T-cell (primary cell): Measurements from ENCODE around the gene BICDL2. TPM values are rescaled to one million over a fixed set of nuclear protein-coding genes. Genes with fewer than 3 reads are reported as not detected.

Experiments used
- ATAC-seq, 4 experiments: fragments of 200-7000 bp in 3 of 4; fragments of 150-1000 bp in 1 of 4; cut with Tn5 transposase; replicated peaks in 1 of 4; 1 replicate in 3 of 4; 2 replicates in 1 of 4; pipeline ENCODE4 v1.10.0; 2021; ENCODE audit warnings: moderate library complexity in 3 of 4, mild to moderate bottlenecking in 2 of 4, moderate number of reproducible peaks in 1 of 4
- CTCF ChIA-PET, 2 donors: fragments of 300-600 bp; sonication (Branson Sonifier 250); formaldehyde crosslinking; loops; one replicate each; lab custom pipeline; 2022; ENCODE audit warnings: antibody characterized with exemption in 2 of 2; lab: Charles Lee
- POLR2A ChIA-PET, 2 donors: fragments of 300-600 bp; sonication (Branson Sonifier 250); formaldehyde crosslinking; loops; one replicate each; lab custom pipeline; 2022; ENCODE audit warnings: antibody characterized with exemption in 2 of 2; lab: Charles Lee
- DNase-seq, 35 experiments: peaks; one replicate each; pipeline versions ENCODE4 v3.0.0 to v3.0.0-alpha.2; 2013 to 2023
- H3K27ac ChIP-seq: one replicate; pipeline ENCODE4 v1.5.1; 2013; ENCODE audit warnings: low read length
- H3K27me3 ChIP-seq, 2 experiments: replicated peaks in 1 of 2; 1 replicate in 1 of 2; 2 replicates in 1 of 2; pipeline versions ENCODE4 v1.6.1 to v1.7.0; 2013; ENCODE audit warnings: low read length in 1 of 2, mixed read lengths in 1 of 2; ENCODE audit not compliant: control insufficient read depth in 2 of 2, insufficient read depth in 2 of 2; ENCODE audit errors: extremely low read depth in 1 of 2
- H3K36me3 ChIP-seq, 2 donors: 1 replicate in 1 of 2; 2 replicates in 1 of 2; pipeline versions ENCODE4 v1.6.1 to v1.7.0; 2013; ENCODE audit warnings: low read length in 1 of 2; ENCODE audit not compliant: control insufficient read depth in 2 of 2, insufficient read depth in 1 of 2; ENCODE audit errors: extremely low read depth in 1 of 2
- H3K4me1 ChIP-seq, 2 experiments: 1 replicate in 1 of 2; 2 replicates in 1 of 2; pipeline versions ENCODE4 v1.6.1 to v1.7.0; 2013; ENCODE audit warnings: low read length in 2 of 2, mixed read lengths in 1 of 2; ENCODE audit not compliant: insufficient read depth in 2 of 2, control insufficient read depth in 1 of 2; ENCODE audit errors: extremely low read depth in 1 of 2
- H3K4me3 ChIP-seq, 2 donors: 1 replicate in 1 of 2; 2 replicates in 1 of 2; pipeline versions ENCODE4 v1.5.1 to v1.7.0; 2013; ENCODE audit warnings: mild to moderate bottlenecking in 2 of 2, low read length in 1 of 2, moderate library complexity in 1 of 2; ENCODE audit not compliant: control insufficient read depth in 1 of 2; ENCODE audit errors: extremely low read depth in 1 of 2
- H3K9me3 ChIP-seq: 2 replicates; pipeline ENCODE4 v1.7.0; 2013
- H3K27ac Mint-ChIP-seq, 2 donors: one replicate each; pipeline ENCODE4 v1.8.0; 2020 to 2021; ENCODE audit warnings: mild to moderate bottlenecking in 2 of 2, mixed read lengths in 2 of 2
- H3K27me3 Mint-ChIP-seq, 2 donors: one replicate each; pipeline ENCODE4 v1.8.0; 2021 to 2022; ENCODE audit warnings: mixed read lengths in 2 of 2
- H3K36me3 Mint-ChIP-seq: one replicate; pipeline ENCODE4 v1.8.0; 2021; ENCODE audit warnings: mixed read lengths
- H3K4me1 Mint-ChIP-seq, 3 donors: one replicate each; pipeline ENCODE4 v1.8.0; 2020 to 2022; ENCODE audit warnings: mixed read lengths in 3 of 3, mild to moderate bottlenecking in 1 of 3
- H3K4me3 Mint-ChIP-seq, 3 donors: one replicate each; pipeline ENCODE4 v1.8.0; 2020 to 2022; ENCODE audit warnings: mild to moderate bottlenecking in 3 of 3, mixed read lengths in 3 of 3, moderate library complexity in 3 of 3
- H3K9me3 Mint-ChIP-seq, 3 donors: one replicate each; pipeline ENCODE4 v1.8.0; 2020 to 2022; ENCODE audit warnings: mixed read lengths in 3 of 3
- WGBS: methylation state at CpG from one replicate; pipeline ENCODE4 v1.1.5; 2013; ENCODE audit warnings: missing lambda C conversion rate; ENCODE audit not compliant: insufficient coverage; 5-methylcytosine and 5-hydroxymethylcytosine counted together
- total RNA-seq, 35 experiments: library from RNA in 6 of 35; stranded (reverse) in 6 of 35; fragments of 120-200 nt in 1 of 35; gene quantifications; one replicate each; pipeline versions ENCODE4 v1.2.1 to v1.2.4 and lab custom pipeline; 2013 to 2026

BICDL2 gene
- total RNA-seq, 5 donors from 2014 or later (not counting 1 experiment from before 2014, with no cell fraction given), result 0.13 to 0.16 (median 0.15) TPM; not detected in 2

DNA sequence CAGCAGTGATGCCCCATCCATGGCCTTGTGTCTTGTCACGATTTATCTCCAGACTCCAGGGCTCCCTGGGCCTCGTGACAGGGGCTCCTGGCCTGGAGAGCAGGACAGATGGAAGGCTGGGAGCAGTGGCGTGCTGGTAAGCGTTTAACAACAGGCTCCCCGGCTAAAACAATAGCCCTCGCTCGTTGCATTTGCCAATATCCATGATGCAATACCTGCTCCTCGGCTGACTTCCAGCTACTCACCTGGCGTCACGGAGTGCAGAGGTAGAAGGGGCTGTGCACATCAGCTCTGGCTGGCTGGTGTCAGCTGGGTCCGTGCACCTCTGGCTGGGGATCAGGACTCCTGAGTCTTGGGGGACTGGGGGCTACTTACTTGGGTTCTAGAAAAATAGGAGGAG is 1.5 kb upstream of the BICDL2 start:
- no peak for DNase-seq
- H3K9me3 Mint-ChIP-seq, result no peaks in the 10 kb centered on the region
- Histone ChIP-seq H3K27ac (no peak overlapping the region), H3K4me1 (peaks cover 0 to 18% of the 10 kb centered on the region in 2 experiments), H3K9me3 (no peaks in the 10 kb centered on the region), H3K4me3 (no peak overlapping the region), H3K36me3 (no peaks in the 10 kb centered on the region), H3K27me3 (peaks cover 6 to 97% of the 10 kb centered on the region in 2 experiments)
- CTCF ChIA-PET, result no interaction called here
- H3K27ac Mint-ChIP-seq, result no peak overlapping the region
- peaks cover 42 to 78% of the 10 kb centered on the region in 2 donors for H3K27me3 Mint-ChIP-seq
- peaks cover 6 to 17% (median 16%) of the 10 kb centered on the region in 3 donors for H3K4me1 Mint-ChIP-seq
- WGBS, result 56% methylated on average over 8 of the region's 11 CpGs
- no peak for ATAC-seq
- POLR2A ChIA-PET, result no interaction called here
- no peak overlapping the region for H3K4me3 Mint-ChIP-seq
- no peaks in the 10 kb centered on the region for H3K36me3 Mint-ChIP-seq

DNA sequence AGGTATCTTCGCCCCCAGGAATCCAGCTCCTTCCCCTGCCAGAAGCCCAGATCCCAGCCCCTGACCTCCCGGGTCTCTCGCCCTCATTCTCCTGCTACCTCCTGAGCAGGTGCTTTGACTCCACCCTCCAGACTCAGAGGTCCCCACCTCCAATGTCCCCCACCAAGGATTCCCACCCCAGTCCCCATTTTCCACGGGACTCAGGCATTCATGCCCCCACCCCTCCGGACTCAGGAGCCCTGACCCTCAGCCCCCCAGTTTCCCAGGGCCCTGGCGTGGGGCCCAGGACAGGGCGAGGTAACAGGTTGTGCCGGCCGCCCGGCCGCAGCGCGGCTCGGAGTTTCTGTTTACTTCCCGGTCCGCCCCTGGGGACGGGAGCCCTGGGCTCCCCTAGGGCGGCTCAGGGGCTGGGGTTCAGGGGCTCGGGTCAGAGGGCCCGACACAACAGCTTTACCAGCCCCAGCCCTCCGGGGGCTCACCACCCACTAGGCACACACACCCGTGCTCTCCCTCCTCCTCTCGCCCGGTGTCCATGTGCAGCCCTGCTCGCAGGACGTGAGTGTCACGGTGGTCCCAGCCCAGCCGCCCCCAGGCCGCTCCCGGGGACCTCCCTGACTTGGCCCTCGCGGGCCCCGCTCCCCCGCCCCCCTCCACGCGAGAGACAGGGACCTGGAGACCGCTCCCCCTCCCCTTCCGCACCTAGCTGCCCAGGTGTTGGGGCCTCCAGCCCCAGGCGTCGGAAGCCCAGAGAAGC is 595 bp downstream of the BICDL2 start:
- no peaks in the 10 kb centered on the region for H3K9me3 ChIP-seq
- peaks cover 0 to 18% of the 10 kb centered on the region in 2 experiments for H3K4me1 ChIP-seq
- CTCF ChIA-PET, result interaction anchor here in 1 of 2 donors (0.6 to 1.0 kb wide), 2 partner anchors 8 kb away, joined by 4 to 5 read pairs; no protein-coding TSS in a partner anchor
- DNase-seq, result no peak
- WGBS, result 6% methylated on average over 29 of the region's 40 CpGs
- no peak overlapping the region for H3K27ac ChIP-seq
- H3K36me3 ChIP-seq, result no peaks in the 10 kb centered on the region
- H3K27me3 ChIP-seq, result peaks cover 10 to 95% of the 10 kb centered on the region in 2 experiments
- Mint-ChIP-seq H3K27ac (peak overlapping the region in 1 of 2 donors; percentile 43), H3K36me3 (no peaks in the 10 kb centered on the region), H3K9me3 (no peaks in the 10 kb centered on the region), H3K27me3 (peaks cover 53 to 80% of the 10 kb centered on the region in 2 donors), H3K4me1 (peaks cover 8 to 19% (median 17%) of the 10 kb centered on the region in 3 donors), H3K4me3 (peak overlapping the region in 1 of 3 donors; percentile 35)
- peak in 2 of 4 experiments; percentile 17 to 30 for ATAC-seq
- POLR2A ChIA-PET, result interaction anchor here (0.6 kb wide), 2 partner anchors 10 to 111 kb away, joined by 5 to 8 read pairs; no protein-coding TSS in a partner anchor
- H3K4me3 ChIP-seq, result peak overlapping the region in 1 of 2 donors; percentile 10

DNA sequence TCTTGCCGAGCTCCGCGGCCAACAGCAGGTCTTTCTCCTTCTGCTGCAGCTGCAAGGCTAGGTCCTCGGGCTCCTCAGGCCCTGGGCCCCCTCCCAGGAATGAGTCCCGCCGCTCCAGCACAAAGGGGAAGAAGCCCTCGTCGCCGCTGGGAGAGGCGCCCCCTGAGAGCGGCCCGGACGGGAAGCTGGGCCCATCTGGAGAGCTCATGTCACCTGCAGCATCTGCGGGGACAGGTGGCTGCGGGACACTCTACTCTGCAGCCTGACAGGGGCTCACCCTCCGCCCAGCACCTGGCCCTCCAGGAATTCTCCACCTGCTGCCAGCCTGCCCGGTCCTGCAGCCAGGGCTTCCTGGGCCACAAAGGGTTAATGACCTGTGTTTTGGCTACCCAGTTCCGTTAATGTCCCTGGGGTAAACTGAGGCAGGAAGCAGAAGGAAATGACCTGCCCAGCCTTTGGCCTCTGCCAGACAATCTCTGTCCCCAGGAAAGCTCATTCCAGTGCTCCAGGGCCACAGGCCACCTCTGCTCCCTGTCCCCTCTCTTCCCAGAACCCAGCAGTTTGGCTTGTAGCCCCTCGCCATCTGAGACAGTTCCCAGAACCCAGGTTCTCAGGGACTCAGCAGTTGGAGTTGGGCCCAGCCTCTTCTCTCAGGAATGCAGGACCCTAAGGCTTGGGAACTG is 1.3 kb downstream of the BICDL2 start:
- Mint-ChIP-seq H3K4me3 (peak overlapping the region in 1 of 3 donors; percentile 35), H3K27ac (peak overlapping the region in 1 of 2 donors; percentile 43), H3K9me3 (no peaks in the 10 kb centered on the region), H3K36me3 (no peaks in the 10 kb centered on the region), H3K27me3 (peaks cover 52 to 76% of the 10 kb centered on the region in 2 donors), H3K4me1 (peaks cover 8 to 19% (median 19%) of the 10 kb centered on the region in 3 donors)
- peaks cover 10 to 98% of the 10 kb centered on the region in 2 experiments for H3K27me3 ChIP-seq
- H3K4me1 ChIP-seq, result peaks cover 0 to 19% of the 10 kb centered on the region in 2 experiments
- ChIA-PET POLR2A (interaction anchor here (0.6 kb wide), 2 partner anchors 10 to 112 kb away, joined by 5 to 8 read pairs; no protein-coding TSS in a partner anchor), CTCF (interaction anchor here in 1 of 2 donors (0.6 to 1.0 kb wide), 2 partner anchors 8 to 9 kb away, joined by 4 to 5 read pairs; no protein-coding TSS in a partner anchor)
- ATAC-seq, result no peak
- no peaks in the 10 kb centered on the region for H3K36me3 ChIP-seq
- no peak for DNase-seq
- no peak overlapping the region for H3K4me3 ChIP-seq
- 33% methylated on average over 18 of the region's 19 CpGs for WGBS
- H3K27ac ChIP-seq, result no peak overlapping the region
- H3K9me3 ChIP-seq, result no peaks in the 10 kb centered on the region

DNA sequence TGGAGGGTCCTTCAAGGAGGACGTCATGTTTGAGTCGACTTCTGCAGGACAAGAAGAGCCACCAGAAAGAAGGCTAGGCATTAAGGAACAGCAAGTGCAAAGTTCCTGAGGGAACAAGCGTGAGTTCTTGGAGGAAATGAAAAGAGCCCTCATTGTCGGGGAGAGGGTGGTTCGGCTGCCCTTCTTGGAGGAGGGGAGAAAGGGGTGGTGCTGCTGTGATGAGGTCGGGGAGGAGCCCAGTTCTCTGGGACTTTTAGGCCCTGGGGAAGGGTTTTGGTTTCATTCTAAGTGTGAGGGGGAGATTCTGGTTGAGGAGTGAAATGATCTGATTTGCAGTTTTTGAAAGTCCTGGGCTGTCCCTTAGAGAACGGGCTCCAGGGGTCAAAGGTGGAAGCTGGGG is 4.1 kb downstream of the BICDL2 start:
- 36% methylated on average over 5 of the region's 7 CpGs for WGBS
- H3K4me1 ChIP-seq, result peaks cover 3 to 45% of the 10 kb centered on the region in 2 experiments
- Mint-ChIP-seq H3K9me3 (no peaks in the 10 kb centered on the region), H3K36me3 (no peaks in the 10 kb centered on the region), H3K27me3 (peaks cover 51 to 60% of the 10 kb centered on the region in 2 donors), H3K27ac (peak overlapping the region in 1 of 2 donors; percentile 55), H3K4me3 (no peak overlapping the region), H3K4me1 (peaks cover 25 to 44% (median 35%) of the 10 kb centered on the region in 3 donors)
- no peak overlapping the region for H3K4me3 ChIP-seq
- ChIA-PET CTCF (interaction anchor here (0.7 to 1.3 kb wide), 3 partner anchors 12 to 225 kb away, joined by 3 to 7 read pairs (median 5); partner anchors contain the start of gene TNFRSF12A (in 1 of the 2)), POLR2A (interaction anchor here in 1 of 2 donors (0.6 kb wide), 1 partner anchor 45 kb away, joined by 3 read pairs; no protein-coding TSS in a partner anchor)
- H3K27me3 ChIP-seq, result peaks cover 7 to 89% of the 10 kb centered on the region in 2 experiments
- no peaks in the 10 kb centered on the region for H3K9me3 ChIP-seq
- no peak for ATAC-seq
- H3K27ac ChIP-seq, result no peak overlapping the region
- H3K36me3 ChIP-seq, result peaks cover 0 to under 1% of the 10 kb centered on the region in 2 donors
- DNase-seq, result no peak

DNA sequence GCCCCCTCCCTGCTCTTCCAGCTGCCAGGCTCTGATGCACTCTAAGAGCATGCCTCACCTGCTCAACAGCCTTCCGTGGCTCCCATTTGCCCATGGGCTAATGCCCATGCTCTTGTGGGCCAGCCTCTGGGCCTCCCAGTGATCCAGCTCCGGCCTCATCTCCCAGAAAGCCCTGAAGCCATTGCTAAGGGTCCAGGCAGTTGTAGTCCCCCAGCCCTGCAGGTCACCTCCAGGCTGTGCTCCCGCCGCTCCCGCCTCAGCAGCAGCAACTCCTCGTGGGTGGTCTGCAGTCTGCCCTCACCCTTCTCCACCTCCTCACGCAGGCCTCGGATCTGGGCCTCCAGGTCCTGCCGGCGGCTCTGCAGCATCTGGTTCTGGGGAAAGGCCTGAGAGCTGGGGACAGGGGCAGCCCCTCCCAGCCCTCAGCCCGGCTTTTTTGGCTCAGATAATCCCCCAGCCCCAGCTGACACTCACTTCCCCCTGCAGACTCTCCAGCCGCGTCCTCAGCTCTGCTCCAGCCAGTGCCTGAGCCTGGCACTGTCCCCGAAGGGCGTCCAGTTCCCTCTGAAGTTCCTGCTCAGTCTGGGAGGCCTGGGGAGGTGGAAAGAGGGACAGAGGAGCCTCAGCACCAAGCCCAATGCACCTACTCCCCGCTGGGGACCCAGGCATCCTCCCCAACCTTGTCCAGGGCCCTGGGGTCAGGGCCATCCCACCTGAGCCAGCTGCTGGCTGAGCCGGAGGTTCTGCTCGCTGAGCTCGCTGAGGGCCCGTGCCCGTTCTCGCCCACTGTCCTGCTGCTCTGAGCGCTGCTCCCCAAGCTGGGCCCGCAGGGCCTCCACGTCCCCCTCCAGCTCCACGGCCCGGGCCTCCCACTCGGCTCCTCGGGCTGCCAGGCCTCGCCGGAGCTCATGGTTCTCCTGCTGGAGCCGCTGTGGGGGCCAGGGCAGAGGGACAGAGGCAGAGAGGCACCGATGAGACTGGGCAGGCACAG is 6.2 kb downstream of the BICDL2 start:
- Histone ChIP-seq H3K4me3 (no peak overlapping the region), H3K4me1 (peaks cover 3 to 32% of the 10 kb centered on the region in 2 experiments), H3K9me3 (no peaks in the 10 kb centered on the region), H3K36me3 (peaks cover 15 to 22% of the 10 kb centered on the region in 2 donors), H3K27me3 (peaks cover 7 to 69% of the 10 kb centered on the region in 2 experiments), H3K27ac (no peak overlapping the region)
- no peak for ATAC-seq
- Mint-ChIP-seq H3K27ac (no peak overlapping the region), H3K4me1 (peaks cover 19 to 40% (median 28%) of the 10 kb centered on the region in 3 donors), H3K27me3 (peaks cover 40 to 48% of the 10 kb centered on the region in 2 donors), H3K36me3 (peaks cover 9% of the 10 kb centered on the region), H3K9me3 (no peaks in the 10 kb centered on the region), H3K4me3 (peak overlapping the region; percentile 44 to 74 (median 62))
- DNase-seq, result no peak
- ChIA-PET POLR2A (interaction anchor here in 1 of 2 donors (0.6 kb wide), 1 partner anchor 1841 kb away, joined by 3 read pairs; no protein-coding TSS in a partner anchor), CTCF (interaction anchor here (1.0 to 2.0 kb wide), 3 partner anchors 23 to 100 kb away, joined by 3 to 28 read pairs (median 3); no protein-coding TSS in a partner anchor)
- 81% methylated on average over 29 of the region's 33 CpGs for WGBS
